ENCODE results near the gene LSAMP.

Gene LSAMP

DNA sequence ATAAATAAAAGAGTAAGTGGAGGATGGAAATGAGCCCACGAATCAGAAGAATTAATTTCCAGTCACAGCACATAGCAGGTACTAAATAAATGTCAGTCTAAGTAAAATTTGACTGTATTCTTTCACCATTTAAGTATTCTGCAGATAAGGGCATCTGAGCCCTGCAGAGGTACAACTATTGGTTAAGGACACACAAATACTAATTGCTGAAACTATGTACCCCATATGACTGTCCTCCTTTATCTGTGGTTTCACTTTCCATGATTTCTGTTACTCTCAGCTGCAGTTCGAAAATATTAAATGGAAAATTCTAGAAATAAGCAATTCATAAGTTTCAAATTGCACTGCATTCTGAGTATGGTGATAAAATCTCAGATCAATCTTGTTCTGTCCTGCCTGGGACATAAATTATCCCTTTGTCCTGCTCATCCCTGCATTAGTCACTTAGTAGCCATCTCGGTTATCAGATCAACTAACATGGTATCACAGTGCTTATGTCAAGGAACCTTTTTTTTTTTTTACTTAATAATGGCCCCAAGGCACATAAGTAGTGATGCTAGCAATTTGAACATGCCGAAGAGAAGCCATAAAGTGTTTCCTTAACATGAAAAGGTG is 95.1 kb downstream of the LSAMP start:
- no peak for DNase-seq

DNA sequence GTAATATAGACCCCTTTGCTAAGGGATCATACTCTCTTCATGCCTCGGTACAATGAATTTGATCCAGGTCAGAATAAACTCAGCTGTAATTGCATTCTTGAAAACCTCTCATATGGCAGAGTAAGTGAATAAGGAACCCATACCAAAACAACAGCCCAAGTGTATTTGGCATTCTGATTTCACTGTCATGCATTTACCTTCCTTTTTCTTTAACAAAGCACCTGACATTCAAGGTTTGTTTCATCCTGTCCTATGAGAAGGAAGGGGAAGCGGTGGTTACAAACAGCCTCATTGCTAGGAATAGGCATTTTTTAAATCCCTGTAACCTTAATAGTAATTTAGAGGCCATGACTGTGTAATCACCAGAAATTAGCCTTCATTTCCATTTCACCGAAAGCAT is 97.1 kb downstream of the LSAMP start:
- DNase-seq, result no peak

DNA sequence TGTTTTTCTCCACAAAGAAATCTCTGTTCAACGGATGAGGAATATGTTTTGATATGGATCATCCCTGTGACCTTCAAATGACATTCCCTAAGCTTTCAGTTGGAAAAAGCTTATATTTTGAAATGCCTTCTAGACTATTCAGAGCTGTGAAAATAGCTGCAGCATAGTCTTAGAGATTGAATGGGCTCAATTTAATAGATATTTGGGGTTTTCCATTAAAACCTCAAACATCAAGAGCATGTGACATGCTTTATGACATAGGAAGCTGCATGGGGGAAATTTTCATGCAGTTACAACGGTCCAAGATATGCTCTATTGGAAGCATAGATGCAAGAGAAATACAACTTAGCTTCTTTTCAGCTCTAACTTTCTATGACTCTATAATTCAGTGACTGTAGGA is 102.8 kb downstream of the LSAMP start:
- DNase-seq, result no peak

DNA sequence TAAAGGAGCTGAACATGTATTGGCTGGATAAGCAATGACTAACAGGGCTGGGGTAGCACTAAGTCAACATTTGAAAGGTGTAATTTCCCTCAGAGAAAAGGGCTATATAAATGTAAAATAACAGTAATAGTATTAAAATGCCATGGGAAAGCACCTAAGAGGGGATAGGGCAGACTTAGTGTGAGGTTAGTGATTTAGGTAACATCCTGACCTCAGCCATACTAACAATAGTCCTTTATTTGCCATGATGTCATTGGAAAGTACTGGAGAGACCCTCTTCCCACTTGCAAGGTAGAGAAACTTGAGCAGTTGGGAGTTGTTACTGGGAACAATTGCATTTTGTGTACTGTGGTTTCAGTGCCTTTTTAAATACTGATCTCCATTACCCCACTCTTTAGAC is 103.4 kb downstream of the LSAMP start:
- no peak for DNase-seq

DNA sequence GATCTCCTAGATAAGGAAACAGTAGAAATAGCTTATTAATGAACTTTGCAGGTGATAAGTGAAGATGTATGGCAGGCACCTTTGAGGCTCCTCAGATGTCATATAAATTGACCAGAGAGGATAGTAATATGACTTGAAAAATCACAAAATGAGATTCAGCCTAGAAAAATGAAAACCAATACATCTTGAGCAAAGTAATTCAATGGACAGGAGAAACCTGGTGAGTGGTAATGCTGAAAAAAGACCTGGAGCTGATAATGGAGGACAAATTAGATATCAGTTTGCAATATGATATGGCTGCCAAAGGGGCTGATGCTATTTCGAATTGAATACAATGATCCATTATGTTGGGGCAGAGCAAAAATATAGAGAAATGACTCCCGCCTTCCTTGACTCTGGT is 103.9 kb downstream of the LSAMP start:
- no peak for DNase-seq

DNA sequence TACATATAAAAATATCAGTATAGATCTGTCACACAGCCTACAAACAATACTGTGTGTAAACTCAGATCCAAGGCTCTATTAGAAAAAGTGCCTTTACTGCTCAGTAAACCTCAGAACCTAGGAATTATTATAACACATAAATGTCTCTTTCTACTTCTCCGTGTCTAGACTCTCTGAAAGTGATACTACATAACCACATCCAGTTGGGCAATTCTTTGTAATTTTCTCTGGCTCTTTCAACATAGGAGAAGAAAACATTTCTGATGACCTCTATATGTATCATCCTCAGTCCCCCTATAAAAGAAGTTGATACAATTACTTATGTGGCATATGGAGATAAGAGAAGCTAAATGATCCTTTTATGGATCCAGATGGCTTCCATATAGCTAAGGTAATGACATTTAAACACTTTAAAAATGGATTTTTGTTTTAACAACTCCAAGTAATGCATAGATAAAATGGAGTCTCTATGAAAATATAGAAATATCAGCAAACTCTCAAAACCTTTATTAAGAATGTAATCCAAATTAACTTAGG is 104.5 kb downstream of the LSAMP start:
- no peak for DNase-seq

DNA sequence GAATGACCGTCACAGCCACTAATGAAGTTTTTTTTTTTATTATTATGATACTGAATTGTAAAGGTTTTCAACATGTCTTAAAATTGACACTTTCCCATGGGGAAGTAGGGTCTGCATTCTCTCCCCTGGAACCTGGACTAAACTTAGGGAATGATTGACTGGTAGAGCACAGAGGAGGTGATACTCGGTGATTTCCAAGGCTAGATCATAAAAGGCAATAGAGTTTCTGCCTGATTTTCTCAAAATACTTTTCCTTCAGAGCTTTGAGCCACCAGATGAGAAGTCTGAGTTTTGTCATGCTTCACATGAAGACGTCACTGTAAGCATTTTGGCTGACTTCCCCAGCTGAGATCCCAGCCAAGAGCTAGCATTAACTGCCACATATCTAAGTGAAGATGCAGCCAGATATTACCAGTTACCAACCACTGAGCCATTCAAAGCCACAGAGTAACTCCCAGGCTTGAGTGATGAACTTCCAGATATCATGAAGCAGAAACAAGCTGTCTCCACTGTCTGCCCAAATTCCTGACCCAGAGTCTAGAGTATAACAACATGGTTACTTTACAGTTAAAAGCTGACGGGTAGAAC is 105.8 kb downstream of the LSAMP start:
- DNase-seq, result no peak

DNA sequence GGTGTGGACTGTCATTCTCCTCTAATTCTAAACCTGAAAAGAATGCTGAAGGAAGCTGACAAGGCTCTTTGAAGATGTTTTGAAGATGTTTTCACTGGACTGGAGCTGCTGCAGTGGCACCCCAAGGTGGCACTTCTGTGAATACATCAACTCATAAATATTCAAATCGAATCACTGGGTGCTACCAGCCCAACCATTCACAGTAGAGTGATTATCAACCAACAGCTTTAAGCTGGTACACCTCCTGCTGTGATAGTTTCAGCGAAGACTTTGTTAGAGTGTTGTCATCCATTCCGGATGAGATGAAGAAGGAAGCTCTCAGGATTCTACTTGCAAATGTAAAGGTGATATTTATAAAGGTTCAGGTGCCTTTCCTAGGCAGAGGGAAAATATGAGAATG is 106.6 kb downstream of the LSAMP start:
- no peak for DNase-seq

DNA sequence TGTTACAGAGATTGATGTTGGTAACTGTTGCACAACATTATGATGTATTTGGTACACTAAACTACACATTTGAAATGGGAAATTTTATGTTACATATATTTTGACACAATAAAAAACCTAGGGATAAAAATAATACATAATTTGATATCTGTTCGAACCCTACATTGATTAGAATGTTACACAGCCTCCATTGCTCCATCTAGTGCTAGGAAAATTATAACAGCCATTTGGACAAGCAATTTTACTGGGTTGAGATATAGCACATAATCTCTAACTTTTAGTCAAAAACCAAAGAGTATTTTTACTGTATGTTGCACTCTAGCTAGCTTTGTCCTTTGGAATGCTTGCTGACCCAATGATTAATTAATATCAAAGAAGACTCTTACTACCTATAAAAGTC is 108.1 kb downstream of the LSAMP start:
- no peak for DNase-seq

DNA sequence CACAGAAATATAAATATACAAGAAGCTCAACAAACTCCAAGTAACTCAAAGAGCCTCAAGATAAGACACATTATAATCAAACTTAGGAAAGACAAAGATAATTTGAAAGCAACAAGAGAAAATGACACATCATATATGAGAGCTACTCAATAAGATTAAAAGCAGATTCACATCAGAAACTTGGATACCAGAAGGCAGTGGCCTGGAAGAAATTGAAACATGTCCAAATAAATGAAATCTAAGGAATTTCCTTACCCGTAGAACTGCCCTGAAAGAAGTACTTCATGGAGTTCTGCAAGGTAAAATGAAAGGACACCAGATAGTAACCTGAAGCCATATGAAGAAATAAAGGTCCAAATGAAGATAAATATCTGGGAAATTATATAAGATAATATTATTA is 113.9 kb downstream of the LSAMP start:
- no peak for DNase-seq

DNA sequence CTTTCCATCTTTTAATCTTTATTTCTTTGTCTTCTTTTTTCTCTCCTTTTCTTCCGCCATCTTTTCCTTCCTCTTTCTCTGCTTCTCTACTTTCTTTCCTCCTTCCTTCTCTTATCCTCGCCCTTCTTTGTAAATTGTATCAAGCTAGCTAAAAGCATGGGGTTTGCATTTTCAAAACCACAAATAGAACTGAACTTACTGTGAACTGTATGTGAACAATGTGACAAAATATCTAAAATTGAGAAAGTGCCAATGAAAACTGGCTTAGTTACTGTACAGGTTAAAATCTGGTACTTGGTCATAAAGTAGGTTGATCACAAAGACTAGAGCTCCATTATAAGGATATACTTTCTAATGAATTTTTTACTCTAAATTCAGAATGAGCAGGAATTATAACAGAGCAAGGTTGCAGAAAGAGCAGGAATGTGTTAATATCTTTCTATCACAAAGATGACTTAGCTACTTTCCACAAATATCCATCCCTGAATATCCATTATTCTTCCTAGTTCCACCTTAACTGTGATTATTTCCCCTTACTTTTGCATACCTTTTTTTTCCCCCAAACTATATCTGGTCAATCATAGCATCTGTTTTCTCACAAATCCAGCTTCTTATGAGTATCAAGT is 122.4 kb downstream of the LSAMP start:
- no peak for DNase-seq

DNA sequence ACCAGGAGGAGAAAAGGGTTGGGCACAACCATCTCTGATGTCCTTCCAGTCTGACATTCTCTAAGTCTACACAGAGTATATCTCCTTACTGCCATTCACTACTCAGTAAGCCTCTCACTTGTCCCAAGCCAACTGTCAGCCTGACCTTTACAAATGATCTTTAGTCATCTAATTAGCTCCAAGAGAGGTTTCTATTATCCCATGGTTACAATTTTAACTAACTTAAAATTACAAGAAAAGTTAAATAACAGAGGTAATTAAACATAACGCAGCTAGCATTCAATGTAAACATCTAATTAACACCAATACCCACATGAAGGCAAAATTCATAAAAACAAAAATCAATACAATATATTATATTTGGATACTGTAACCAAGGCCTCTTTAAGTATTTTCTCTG is 126.9 kb downstream of the LSAMP start:
- no peak for DNase-seq

DNA sequence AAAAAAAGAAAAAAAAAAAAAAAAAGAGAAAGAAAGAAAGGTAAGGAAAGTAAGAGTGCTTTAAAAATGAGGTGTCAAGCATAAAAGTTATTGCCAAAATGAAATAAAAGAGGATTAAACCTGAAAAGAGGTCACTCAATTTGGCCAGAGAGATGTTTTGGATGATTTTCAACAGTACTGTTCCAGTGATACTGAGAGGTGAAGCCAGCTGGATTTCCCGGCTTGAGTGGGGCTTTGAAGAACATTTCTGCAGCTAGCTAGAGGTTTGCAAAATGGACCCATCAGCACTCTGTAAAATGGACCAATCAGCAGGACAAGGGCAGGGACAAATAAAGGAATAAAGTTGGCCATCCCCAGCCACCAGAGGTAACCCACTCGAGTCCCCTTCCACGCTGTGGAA is 128.5 kb downstream of the LSAMP start:
- no peak for DNase-seq

DNA sequence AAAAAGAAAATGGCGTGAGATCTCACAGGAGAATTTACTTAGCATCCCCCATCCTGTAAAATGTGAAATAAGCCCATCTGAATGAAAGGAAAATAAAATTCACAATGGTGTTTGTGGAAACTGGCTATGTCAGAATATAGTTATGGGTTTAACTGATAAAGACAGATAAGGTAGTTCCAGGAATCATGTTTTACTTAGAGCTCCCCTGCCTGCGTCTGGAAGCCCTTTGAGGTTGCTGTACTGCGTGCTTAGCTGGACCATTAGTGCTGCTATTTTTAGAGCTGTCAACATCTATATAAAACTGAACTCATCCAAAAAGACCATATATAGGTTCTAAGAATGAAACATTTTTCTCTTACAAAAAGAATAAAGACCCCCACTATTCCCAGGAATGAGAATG is 130.8 kb downstream of the LSAMP start:
- no peak for DNase-seq

DNA sequence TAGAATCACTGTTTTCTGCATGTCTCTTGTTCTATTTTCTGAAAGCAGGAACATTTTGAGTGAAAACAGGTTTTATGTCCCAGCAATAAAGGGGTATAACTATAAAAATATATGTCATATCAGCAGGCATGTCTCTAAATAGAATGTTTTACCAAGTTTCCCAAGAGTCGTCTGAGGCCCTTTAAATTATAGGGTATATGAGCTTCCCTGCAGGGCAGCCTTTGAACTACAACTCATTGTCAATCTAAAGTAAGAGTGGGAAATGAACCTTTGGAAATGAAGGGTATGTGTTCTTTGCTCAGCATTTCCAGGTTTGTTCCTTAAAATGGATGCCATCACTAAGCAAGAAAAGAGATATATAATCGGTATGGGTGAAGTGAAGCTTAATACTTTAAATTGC is 138.6 kb downstream of the LSAMP start:
- DNase-seq, result no peak

DNA sequence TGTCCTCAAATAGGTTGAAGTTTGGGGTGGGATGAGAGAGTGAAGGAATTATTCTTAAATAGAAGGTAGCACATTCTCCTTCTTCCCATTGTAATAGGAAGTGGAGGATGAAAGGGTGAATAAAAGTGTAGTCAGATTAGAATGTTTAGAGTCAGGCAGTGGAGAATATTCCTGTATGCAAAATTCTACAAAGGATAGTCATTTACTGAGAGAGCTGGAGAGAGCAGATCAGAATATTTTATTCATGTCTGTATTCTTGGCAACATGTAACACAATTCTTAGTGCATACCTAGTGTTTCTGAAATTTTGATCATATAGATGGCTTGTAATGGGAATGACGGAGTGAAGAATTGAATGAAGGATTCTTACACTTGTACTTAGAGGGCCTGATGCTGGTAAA is 139.1 kb downstream of the LSAMP start:
- no peak for DNase-seq

DNA sequence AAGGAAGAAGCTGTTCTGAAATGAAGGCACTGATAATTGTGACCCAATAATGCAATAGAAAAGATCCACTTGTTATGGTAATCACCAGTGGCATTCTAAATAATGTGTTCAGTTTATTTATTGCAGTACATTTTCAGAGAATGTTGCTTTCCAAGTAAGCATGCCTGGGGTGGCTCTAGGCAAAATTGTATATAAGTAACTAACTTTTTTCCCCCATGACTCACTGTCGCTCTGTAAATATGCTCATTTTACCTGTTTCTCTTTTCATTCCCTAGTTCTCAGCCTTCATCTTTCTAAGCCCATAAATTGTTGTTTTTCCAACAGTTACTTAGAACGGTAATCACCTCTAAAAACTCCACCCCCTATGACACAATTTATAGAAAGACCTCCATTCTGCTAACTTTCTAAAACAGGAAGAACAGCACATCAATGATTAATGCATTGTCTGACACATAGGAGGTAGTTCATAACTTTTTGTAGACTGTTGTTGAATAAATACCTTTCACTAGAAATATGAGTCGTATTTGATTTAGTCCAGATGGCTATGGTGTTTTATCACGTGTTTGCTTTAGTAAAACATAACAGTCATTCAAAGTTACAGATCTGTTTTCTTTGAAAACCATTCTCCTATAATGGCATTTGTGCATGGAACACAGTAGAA is 143.1 kb downstream of the LSAMP start:
- DNase-seq, result no peak

DNA sequence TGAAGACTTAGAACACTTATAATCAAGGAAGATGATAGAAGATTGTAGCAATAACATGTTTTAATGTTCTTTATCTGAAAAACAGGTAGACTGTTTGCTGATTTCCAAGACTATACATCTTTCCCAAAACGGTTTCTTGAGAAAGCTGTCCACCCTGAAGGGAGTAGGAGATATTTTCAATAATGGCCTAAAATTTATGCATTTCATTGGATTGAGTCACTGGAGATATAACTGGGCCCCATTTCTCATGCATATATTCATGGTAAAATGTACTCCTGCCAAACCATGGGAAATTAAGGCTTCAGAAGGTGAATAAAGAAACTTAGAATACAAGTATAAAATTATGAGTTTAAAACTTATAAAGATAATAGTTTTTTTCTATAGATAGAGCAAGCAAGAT is 143.9 kb downstream of the LSAMP start:
- no peak for DNase-seq

DNA sequence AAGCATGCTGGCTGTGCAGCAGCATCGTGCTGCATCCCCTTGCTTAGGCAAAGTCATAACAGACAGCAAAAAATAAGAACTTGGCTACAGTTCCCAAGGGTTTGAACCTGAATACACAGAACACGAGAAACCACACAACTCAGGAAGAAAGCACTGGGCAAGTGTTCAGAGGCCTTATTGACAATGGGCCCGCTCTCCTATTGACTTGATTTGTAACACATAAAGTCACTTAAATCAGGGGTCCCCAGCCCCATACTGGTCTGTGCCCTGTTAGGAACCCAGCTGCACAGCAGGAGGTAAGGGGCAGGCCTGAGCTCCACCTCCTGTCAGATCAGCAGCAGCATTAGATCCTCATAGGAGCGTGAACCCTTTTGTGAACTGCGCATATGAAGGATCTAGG is 145.1 kb downstream of the LSAMP start:
- DNase-seq, result no peak

DNA sequence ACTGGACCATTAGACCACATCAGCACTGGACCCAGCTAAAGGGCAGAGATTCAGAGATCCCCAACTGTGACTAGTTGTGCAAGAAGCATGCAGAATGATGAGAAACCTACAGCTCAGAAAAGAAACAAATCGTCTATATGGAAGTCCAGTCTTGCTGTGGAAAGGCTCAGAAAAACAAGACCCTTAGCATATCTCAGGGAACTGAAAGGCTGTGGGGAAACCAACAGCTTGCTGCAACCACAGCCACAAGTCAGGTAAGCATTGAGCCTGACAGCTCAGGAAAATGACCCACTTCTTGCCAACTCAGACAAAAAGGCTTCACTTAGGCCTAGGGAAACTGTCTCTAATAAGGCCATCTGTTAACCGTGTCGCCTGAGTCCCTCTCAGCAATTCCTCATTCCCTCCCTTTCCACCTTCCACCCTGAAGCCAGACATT is 145.6 kb downstream of the LSAMP start:
- no peak for DNase-seq

DNA sequence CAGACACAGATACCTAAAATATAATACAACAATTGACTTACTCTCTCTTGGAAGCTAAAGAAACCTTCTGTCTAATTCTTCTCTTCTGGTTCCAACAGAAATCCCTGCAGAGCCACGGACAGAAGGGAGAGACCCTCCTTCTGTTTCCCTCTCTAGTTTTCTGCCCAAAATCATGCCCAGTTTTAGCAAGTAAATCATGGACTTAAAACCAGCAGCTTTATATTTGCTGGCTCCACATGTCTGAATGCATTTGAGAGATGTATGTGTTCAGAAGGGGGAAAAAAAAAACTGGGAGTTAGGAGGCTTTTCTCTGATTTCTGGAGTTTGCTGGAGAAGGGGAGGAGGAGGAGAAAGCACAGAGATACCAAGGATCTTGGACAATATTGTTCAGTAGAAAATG is 147.1 kb downstream of the LSAMP start:
- no peak for DNase-seq

DNA sequence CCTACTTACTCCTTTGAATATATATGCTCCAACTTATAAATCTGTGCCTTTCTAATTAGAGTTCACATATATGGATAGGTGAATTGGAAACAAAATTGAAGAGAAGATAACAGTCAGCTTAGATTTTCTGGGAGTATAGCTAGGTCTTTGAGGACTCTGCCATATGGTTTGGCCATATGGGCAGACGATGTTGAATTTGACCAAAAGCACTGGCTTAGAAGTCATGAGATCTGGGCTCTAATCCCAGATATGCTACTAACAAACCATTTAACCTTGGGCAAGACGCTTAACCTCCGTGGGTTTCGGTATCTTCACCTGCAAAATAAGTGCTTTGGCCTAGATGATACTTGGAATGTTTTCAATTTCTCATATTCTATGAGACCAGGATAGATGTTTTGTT is 154.1 kb downstream of the LSAMP start:
- DNase-seq, result no peak

DNA sequence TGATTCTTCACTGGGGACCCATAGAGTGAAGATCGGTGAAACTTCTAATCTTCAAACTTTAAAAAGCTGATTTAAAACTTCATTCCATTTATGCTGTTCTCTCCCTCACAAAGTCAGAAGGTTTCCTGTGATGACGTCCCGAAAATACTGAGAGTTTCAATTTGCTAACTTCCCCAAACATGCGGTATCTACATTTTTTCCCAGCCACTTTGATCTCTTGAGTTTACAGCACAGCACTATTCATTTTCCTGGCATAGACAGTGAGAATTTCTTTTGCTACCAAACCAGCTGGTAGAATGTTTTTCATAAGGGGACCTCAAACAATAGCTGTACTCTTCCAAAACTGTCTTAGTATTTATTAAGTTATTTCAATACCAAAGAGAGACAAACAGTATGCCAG is 156.8 kb downstream of the LSAMP start:
- no peak for DNase-seq

DNA sequence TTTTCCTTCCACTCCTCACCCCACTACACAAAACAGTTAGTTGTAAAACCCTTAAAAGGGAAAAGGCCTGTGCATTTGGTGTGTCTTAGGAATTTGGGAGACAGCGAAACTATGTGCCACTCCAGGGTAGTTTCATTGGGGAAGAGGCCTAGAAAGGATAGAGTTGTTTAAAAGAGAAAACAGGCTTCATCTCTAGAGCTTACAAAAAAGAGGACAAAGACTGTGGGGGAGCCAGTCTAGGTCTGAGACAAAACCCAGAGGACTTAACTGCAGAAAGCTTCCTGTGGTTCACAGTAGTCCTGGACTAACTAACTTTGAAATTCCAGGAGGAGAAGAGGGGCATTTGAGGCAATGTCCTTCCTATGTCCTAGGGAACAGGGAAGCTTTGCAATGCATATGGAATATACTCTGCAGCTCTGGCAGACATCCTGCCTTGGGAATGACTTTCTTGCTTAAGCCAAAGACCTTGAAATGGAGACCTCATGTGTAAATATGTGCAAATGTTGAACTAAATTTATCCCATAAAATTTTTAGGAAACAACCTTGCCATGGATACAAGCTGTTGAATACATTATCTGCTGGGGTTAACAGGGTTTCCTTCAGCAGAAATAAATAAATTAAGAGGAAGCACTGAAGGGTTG is 159.4 kb downstream of the LSAMP start:
- DNase-seq, result no peak

All from hematopoietic multipotent progenitor cell treated with erythropoietin and hydrocortisone succinate and interleukin-3 and kit ligand, for 6 days (in vitro differentiated cells).